NCI-H2171 (cell line): ENCODE measurements around the gene PLA2G12A.

Experiments used
- DNase-seq: peaks from one replicate; lab custom pipeline; 2025; lab: John Stamatoyannopoulos, UW

The PLA2G12A gene

GRCh38 chr4:109729718-109730618, at the start of gene PLA2G12A:
Gene PLA2G12A, minus strand, starts transcription at chr4:109730070. Its CDS starts 261 bp downstream, at chr4:109729809.
- peak; percentile 60 for DNase-seq

- no peak for DNase-seq
Measured at GRCh38 chr4:109764789-109765402, 35.0 kb upstream of the PLA2G12A start.

- DNase-seq = no peak
Measured at GRCh38 chr4:109764376-109764775, 34.5 kb upstream of the PLA2G12A start.

DNA sequence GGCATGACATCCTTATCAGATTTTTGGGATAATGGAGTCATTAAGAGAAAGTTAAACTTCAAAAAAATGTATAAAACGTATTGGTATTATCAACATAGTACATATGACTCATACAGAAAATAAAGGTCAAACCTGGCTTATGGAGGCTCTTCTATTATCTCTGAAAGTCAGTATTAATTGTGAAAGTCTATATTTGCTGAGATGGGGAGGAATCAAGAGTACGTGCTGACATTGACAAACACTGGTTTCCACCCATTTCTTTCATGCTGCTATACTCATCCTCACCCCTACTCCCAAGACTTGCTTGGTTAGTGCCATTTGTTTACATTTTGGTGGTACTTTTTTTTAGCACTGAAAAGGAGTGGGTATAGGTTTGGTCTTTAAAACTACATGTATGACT, 30.8 kb upstream of the PLA2G12A start:
- DNase-seq = no peak

- no peak for DNase-seq
Measured at GRCh38 chr4:109755656-109756055, 25.8 kb upstream of the PLA2G12A start.

DNA sequence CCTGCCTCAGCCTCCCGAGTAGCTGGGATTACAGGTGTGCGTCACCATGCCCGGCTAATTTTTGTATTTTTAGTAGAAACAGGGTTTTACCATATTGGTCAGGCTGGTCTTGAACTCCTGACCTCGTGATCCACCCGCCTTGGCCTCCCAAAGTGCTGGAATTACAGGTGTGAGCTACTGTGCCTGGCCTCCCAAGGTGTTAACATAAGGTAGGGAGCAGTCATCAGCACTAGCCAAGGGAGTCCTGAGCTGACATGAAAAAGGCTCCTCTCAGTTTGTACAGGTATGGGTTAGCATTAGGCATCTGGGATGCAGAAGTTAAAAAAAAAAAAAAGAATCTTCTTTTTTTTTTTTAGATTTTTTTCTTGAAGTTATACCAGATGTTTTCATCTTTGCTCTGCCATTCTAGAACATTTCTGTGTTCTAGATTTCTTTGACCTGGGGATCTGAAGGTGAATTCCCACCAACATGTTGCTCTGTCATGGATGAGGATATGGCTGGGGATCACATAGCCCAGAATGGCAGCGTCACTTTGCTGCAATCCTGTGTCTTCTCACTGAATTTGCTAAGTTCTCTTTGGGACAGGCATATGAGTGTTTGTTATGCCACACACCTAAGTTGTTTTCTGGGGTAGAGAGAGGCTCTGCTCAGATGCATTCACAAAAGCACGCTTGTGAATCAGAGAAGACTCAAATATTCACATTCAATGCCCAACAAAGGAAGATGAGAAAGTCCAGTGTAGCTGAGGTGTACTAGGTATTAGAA, 24.4 kb upstream of the PLA2G12A start:
- DNase-seq = no peak

DNA sequence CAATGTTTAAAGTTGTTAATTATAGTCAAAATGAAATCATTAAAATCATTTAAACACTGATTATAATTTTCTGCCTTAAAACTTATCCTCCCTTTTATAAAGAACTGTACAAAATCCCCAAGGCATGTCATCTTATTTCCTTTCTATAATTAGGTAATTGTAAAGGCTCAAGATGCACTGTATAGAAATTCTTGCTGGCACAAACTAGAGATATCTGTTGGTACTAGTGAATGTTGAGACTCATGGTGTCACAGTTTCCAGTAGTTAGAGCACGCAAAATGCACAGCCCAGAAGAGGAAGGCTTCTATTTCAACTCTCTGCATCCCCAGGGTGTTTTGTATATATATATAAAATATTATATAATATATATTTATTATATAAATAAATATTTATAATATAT, 22.7 kb upstream of the PLA2G12A start:
- no peak for DNase-seq

DNA sequence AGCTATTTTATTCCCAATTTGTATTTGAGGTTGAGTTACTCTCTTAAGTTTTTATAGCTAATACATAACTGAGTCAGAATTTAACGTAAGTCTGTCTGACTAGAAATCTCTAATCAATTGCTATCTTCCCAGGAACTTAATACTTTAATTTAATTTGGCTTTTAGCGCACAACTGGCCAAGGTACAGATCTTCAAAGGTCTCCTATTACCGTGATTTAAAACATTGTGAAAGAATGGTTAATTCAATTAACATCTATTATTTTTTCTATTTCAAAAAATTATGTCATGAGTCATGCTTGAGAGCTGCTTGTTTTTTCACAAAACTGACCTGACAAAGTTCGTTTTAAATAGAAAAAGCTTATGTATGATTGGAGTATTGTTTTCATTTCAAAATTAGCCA, 22.0 kb upstream of the PLA2G12A start:
- DNase-seq = no peak

- no peak for DNase-seq
Measured at GRCh38 chr4:109750652-109751244, 20.9 kb upstream of the PLA2G12A start.

GRCh38 chr4:109749388-109750082, 19.7 kb upstream of the PLA2G12A start:
- DNase-seq = no peak

GRCh38 chr4:109748114-109748513, 18.2 kb upstream of the PLA2G12A start:
- no peak for DNase-seq

DNA sequence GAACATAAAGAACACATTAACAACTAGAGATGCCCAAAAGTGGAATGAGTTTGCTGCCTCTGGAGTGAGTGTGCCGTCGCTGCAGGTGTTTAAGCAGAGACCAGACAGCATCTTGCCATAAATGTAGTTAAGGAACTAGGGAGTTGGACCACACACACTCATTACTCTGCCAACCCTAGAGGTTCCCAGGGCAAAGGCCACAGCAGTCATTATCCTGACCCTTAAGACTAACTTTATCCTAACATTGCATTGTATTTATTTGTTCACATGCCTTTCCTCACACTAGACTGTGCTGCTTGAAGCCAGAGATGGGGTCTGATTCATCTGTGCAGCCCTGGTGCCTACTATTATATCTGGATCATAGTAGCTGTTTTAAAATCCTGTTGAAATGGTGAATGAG, 16.9 kb upstream of the PLA2G12A start:
- DNase-seq = no peak

- no peak for DNase-seq
Measured at GRCh38 chr4:109745830-109746229, 16.0 kb upstream of the PLA2G12A start.

GRCh38 chr4:109739547-109739946, 9.7 kb upstream of the PLA2G12A start:
- no peak for DNase-seq

DNA sequence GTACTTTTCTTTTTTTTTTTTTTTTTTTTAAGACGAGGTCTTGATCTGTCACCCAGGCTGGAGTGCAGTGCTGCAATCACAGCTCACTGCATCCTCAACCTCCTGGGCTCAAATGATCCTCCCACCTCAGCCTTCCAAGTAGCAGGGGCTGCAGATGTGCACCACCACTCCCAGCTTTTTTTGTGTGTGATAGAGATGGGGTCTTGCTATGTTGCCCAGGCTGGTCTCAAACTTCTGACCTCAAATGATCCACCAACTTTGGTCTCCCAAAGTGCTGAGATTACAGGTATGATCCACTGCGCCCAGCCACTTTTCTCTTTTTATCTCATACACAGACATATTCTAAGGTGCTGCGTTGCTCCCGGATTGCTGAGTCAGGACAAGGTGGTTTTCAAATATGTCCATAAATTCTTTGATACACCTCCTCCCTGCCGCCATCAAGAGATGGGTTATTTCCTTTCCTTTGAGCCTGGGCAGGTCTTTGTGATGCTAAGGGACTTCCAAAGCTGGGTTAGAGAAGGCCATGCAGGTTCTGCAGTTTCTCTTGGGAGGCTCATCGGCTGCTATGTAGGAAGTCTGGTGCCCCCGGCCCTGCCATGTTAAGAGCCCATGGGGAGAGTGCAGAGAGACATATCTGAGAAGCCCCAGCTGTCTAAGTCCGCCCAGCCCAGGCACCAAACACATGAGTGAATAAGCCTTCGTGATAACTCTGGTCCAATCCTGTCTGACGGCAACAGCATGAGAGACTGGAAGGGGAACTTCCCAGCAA, 8.4 kb upstream of the PLA2G12A start:
- DNase-seq = no peak

DNA sequence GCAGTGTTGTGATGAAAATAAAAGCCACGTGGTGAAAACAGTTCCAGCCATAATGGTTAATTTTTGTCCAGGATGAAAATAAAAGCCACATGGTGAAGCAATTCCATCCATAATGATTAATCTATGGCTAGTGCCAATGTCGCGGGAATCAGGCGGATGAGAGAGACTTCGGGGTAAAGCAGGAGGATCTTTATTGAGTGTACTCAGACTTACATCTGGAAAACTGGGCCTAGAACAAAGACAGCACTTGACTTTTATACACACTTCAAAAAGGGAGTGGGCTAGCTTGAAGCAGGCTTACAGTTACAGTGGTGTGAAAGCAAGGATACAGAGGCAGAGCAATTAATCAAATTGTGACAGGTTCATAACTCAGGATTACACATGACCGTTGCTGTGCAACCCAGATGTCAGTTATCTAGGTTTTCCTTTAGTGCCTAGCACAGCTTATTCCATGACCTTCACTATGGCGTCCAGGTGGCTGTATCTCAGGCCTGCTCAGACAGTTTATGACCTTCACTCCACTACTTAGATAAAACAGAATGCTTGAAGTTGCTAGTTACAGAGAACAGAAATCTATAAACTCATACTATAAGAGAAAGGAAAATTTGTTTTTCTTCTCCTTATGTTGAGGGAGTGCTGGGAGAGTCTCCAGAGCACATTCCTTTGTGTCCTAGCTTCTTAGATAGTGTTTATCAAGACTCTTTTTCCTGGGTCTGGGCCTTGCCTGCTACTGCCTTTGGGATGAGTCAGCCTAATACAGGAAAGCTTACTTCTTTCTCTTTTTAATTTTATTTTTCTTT, 5.9 kb upstream of the PLA2G12A start:
- no peak for DNase-seq

DNA sequence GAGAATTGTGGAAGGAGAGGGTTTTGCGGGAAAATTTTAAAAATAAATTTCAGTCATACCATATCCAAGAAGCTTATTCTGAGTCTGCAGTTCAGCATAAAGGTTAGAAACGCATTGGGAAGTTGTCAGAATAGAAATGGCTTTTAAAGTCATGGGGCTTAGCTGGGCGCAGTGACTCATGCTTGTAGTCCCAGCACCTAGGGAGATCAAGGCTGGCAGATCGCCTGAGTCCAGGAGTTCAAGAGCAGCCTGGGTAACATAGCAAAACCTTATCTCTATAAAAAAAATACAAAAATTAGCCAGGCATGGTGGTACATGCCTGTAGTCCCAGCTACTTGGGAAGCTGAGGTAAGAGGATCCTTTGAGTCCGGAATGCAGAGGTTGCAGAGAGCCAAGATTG, 3.9 kb upstream of the PLA2G12A start:
- DNase-seq = no peak

GRCh38 chr4:109730619-109731545, 1.0 kb upstream of the PLA2G12A start:
- DNase-seq = no peak

GRCh38 chr4:109729117-109729717, 653 bp downstream of the PLA2G12A start:
- no peak for DNase-seq
